ENCODE results near the gene TRMT11. TPM values are rescaled to one million over a fixed set of nuclear protein-coding genes. Genes with fewer than 3 reads are reported as not detected.

TRMT11 gene
- total and polyA plus RNA-seq, 2 of the 13 experiments (the other 11 are each of a cell fraction or from before 2014, with no cell fraction given): 42.2 to 81.9 TPM

DNA sequence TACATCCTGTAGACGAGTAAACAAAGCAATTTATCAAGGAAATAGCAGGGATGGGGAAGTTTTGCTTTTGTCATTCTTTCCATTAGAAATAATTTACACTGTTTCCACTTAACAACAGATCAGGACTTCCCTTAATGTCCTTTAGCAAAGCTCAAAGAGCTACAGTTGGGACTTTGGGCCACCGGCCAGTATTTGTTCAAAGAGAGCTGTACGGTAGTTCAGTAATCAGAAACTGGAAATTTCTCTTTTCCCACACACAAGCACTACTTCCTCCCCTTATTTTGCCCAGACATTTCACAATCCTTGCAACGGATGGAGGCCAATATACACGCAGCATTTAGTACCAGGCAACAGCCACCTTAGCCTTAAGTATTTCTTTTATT, 41.9 kb upstream of the TRMT11 start (continued):
- TF ChIP-seq, protein P1, sequence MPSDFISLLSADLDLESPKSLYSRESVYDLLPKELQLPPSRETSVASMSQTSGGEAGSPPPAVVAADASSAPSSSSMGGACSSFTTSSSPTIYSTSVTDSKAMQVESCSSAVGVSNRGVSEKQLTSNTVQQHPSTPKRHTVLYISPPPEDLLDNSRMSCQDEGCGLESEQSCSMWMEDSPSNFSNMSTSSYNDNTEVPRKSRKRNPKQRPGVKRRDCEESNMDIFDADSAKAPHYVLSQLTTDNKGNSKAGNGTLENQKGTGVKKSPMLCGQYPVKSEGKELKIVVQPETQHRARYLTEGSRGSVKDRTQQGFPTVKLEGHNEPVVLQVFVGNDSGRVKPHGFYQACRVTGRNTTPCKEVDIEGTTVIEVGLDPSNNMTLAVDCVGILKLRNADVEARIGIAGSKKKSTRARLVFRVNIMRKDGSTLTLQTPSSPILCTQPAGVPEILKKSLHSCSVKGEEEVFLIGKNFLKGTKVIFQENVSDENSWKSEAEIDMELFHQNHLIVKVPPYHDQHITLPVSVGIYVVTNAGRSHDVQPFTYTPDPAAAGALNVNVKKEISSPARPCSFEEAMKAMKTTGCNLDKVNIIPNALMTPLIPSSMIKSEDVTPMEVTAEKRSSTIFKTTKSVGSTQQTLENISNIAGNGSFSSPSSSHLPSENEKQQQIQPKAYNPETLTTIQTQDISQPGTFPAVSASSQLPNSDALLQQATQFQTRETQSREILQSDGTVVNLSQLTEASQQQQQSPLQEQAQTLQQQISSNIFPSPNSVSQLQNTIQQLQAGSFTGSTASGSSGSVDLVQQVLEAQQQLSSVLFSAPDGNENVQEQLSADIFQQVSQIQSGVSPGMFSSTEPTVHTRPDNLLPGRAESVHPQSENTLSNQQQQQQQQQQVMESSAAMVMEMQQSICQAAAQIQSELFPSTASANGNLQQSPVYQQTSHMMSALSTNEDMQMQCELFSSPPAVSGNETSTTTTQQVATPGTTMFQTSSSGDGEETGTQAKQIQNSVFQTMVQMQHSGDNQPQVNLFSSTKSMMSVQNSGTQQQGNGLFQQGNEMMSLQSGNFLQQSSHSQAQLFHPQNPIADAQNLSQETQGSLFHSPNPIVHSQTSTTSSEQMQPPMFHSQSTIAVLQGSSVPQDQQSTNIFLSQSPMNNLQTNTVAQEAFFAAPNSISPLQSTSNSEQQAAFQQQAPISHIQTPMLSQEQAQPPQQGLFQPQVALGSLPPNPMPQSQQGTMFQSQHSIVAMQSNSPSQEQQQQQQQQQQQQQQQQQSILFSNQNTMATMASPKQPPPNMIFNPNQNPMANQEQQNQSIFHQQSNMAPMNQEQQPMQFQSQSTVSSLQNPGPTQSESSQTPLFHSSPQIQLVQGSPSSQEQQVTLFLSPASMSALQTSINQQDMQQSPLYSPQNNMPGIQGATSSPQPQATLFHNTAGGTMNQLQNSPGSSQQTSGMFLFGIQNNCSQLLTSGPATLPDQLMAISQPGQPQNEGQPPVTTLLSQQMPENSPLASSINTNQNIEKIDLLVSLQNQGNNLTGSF (CRISPR knock-in tag; IDR thresholded peaks at IDR 0.05): no peak
- TF ChIP-seq, protein P2, sequence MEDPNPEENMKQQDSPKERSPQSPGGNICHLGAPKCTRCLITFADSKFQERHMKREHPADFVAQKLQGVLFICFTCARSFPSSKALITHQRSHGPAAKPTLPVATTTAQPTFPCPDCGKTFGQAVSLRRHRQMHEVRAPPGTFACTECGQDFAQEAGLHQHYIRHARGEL (CRISPR knock-in tag; IDR thresholded peaks at IDR 0.05): no peak
- TF ChIP-seq GTF3A (CRISPR knock-in tag; conservative IDR thresholded peaks at IDR 0.05) (no peak), NONO (IDR thresholded peaks at IDR 0.05) (no peak), NONO (CRISPR knock-in tag; conservative IDR thresholded peaks at IDR 0.05) (no peak; the same call in 1 of the 2 replicates), ONECUT2 (CRISPR knock-in tag; IDR thresholded peaks at IDR 0.05) (no peak), ZNF577 (CRISPR knock-in tag; IDR thresholded peaks at IDR 0.05; ENCODE audit: borderline replicate concordance, low read depth) (no peak), ZNF24 (IDR thresholded peaks at IDR 0.05) (no peak), ZFP82 (CRISPR knock-in tag; IDR thresholded peaks at IDR 0.05; ENCODE audit: borderline replicate concordance) (peak; percentile 80; the same call in 1 of the 2 replicates), MXD4 (CRISPR knock-in tag; IDR thresholded peaks at IDR 0.05) (peak; percentile 30; the same call in 1 of the 2 replicates), CAMTA2 (CRISPR knock-in tag; IDR thresholded peaks at IDR 0.05; ENCODE audit: borderline replicate concordance) (no peak), ZSCAN29 (CRISPR knock-in tag; conservative IDR thresholded peaks at IDR 0.05) (0 out of 2 replicates have a peak, but pooled peaks have one; percentile 79)
- TF ChIP-seq, protein P3, sequence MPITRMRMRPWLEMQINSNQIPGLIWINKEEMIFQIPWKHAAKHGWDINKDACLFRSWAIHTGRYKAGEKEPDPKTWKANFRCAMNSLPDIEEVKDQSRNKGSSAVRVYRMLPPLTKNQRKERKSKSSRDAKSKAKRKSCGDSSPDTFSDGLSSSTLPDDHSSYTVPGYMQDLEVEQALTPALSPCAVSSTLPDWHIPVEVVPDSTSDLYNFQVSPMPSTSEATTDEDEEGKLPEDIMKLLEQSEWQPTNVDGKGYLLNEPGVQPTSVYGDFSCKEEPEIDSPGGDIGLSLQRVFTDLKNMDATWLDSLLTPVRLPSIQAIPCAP (CRISPR knock-in tag; IDR thresholded peaks at IDR 0.05; ENCODE audit: low read depth): no peak
- TF ChIP-seq, protein P4, sequence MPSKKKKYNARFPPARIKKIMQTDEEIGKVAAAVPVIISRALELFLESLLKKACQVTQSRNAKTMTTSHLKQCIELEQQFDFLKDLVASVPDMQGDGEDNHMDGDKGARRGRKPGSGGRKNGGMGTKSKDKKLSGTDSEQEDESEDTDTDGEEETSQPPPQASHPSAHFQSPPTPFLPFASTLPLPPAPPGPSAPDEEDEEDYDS (CRISPR knock-in tag; IDR thresholded peaks at IDR 0.05): peak; percentile 70; the same call in 1 of the 2 replicates
- TF ChIP-seq, protein P5, sequence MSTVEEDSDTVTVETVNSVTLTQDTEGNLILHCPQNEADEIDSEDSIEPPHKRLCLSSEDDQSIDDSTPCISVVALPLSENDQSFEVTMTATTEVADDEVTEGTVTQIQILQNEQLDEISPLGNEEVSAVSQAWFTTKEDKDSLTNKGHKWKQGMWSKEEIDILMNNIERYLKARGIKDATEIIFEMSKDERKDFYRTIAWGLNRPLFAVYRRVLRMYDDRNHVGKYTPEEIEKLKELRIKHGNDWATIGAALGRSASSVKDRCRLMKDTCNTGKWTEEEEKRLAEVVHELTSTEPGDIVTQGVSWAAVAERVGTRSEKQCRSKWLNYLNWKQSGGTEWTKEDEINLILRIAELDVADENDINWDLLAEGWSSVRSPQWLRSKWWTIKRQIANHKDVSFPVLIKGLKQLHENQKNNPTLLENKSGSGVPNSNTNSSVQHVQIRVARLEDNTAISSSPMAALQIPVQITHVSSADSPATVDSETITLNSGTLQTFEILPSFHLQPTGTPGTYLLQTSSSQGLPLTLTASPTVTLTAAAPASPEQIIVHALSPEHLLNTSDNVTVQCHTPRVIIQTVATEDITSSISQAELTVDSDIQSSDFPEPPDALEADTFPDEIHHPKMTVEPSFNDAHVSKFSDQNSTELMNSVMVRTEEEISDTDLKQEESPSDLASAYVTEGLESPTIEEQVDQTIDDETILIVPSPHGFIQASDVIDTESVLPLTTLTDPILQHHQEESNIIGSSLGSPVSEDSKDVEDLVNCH (CRISPR knock-in tag; IDR thresholded peaks at IDR 0.05): no peak
- TF ChIP-seq, protein P6, sequence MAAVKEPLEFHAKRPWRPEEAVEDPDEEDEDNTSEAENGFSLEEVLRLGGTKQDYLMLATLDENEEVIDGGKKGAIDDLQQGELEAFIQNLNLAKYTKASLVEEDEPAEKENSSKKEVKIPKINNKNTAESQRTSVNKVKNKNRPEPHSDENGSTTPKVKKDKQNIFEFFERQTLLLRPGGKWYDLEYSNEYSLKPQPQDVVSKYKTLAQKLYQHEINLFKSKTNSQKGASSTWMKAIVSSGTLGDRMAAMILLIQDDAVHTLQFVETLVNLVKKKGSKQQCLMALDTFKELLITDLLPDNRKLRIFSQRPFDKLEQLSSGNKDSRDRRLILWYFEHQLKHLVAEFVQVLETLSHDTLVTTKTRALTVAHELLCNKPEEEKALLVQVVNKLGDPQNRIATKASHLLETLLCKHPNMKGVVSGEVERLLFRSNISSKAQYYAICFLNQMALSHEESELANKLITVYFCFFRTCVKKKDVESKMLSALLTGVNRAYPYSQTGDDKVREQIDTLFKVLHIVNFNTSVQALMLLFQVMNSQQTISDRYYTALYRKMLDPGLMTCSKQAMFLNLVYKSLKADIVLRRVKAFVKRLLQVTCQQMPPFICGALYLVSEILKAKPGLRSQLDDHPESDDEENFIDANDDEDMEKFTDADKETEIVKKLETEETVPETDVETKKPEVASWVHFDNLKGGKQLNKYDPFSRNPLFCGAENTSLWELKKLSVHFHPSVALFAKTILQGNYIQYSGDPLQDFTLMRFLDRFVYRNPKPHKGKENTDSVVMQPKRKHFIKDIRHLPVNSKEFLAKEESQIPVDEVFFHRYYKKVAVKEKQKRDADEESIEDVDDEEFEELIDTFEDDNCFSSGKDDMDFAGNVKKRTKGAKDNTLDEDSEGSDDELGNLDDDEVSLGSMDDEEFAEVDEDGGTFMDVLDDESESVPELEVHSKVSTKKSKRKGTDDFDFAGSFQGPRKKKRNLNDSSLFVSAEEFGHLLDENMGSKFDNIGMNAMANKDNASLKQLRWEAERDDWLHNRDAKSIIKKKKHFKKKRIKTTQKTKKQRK (IDR thresholded peaks at IDR 0.05; ENCODE audit: low read length): no peak
- TF ChIP-seq, protein P7, sequence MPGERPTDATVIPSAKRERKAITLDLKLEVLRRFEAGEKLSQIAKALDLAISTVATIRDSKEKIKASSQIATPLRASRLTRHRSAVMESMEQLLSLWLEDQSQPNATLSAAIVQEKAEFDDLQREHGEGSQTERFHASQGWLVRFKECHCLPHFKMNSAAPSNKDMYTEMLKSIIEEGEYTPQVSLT (CRISPR knock-in tag; IDR thresholded peaks at IDR 0.05; ENCODE audit: borderline replicate concordance, low read depth): no peak

All from HepG2 (cell line).